ENCODE data around the gene ARMC2. TPM values are rescaled to one million over a fixed set of nuclear protein-coding genes. Genes with fewer than 3 reads are reported as not detected.
"Not testable (repeated sequence)": the region's sequence is repeated elsewhere in the genome, so short reads cannot be mapped to it uniquely, and the experiment has no call there.

ARMC2 gene
- total and polyA plus RNA-seq, 10 donors, result 1.4 to 12.2 (median 5.7) TPM

DNA sequence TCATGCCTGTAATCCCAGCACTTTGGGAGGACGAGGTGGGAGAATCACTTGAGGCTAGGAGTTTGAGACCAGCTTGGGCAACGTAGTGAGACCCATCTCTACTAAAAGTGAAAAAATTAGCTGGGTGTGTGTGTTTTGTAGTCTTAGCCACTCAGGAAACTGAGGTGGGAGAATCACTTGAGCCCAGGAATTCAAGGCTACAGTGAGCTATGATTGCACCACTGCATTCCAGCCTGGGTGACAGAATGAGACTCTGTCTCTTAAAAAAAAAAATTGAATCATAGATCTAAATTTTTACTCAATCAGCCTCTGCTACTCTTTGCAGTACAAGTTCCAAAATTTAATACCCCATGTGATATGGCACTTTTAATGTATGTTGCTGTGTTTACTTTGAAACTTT lies 121.6 kb downstream of the ARMC2 start:
- intact Hi-C loops (cut with DNase I; ENCODE audit: low total_unique reads), result no loop called here
- Histone ChIP-seq H3K4me1 (peaks cover 0 to 40% (median 21%) of the 10 kb centered on the region in 6 donors), H3K4me3 (no peak overlapping the region), H3K27ac (no peak overlapping the region), H3K36me3 (no peaks in the 10 kb centered on the region), H3K9me3 (no peaks in the 10 kb centered on the region), H3K27me3 (replicated peaks in 1 of 7) (no peaks in the 10 kb centered on the region)
- DNase-seq, result no peak
- 81 to 88% (median 84%) methylated on average over 2 of the region's 2 CpGs for WGBS, 5 donors
- TF ChIP-seq POLR2A (IDR thresholded peaks at IDR 0.05), result no peak
- TF ChIP-seq, protein P1, sequence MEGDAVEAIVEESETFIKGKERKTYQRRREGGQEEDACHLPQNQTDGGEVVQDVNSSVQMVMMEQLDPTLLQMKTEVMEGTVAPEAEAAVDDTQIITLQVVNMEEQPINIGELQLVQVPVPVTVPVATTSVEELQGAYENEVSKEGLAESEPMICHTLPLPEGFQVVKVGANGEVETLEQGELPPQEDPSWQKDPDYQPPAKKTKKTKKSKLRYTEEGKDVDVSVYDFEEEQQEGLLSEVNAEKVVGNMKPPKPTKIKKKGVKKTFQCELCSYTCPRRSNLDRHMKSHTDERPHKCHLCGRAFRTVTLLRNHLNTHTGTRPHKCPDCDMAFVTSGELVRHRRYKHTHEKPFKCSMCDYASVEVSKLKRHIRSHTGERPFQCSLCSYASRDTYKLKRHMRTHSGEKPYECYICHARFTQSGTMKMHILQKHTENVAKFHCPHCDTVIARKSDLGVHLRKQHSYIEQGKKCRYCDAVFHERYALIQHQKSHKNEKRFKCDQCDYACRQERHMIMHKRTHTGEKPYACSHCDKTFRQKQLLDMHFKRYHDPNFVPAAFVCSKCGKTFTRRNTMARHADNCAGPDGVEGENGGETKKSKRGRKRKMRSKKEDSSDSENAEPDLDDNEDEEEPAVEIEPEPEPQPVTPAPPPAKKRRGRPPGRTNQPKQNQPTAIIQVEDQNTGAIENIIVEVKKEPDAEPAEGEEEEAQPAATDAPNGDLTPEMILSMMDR (IDR thresholded peaks at IDR 0.05 in 8 of 11, conservative IDR thresholded peaks at IDR 0.05 in 3 of 11), result no peak

DNA sequence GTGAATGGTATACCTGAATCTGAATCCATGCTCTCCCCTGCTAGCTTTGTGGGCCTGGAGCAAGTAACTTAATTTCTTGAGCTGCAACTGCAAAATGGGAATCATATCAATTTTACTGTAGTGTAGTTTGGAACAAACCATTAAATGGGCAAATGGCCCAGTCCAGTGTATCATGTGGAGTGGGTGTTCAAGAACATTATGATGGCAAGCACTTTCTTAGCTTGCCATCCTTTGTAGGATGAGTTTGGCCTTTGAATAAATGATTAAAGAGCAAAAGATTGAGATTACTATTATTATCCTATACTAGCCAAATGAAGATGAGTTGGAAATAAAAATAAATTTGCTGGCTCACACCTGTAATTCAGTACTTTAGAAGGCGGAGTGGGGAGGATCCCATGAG lies 126.0 kb downstream of the ARMC2 start:
- Histone ChIP-seq H3K27me3 (replicated peaks in 1 of 7) (no peaks in the 10 kb centered on the region), H3K4me3 (no peak overlapping the region), H3K9me3 (peaks cover 0 to 35% (median 25%) of the 10 kb centered on the region in 8 donors), H3K36me3 (no peaks in the 10 kb centered on the region), H3K4me1 (peaks cover 0 to 8% (median 0%) of the 10 kb centered on the region in 6 donors), H3K27ac (no peak overlapping the region)
- 92 to 100% (median 96%) methylated on average over 1 of the region's 1 CpG for WGBS, 5 donors
- intact Hi-C loops (cut with DNase I; ENCODE audit: low total_unique reads), result no loop called here
- no peak for DNase-seq
- no peak for TF ChIP-seq POLR2AphosphoS5 (IDR thresholded peaks at IDR 0.05)
- TF ChIP-seq POLR2A (IDR thresholded peaks at IDR 0.05), result no peak
- TF ChIP-seq, protein P1 (IDR thresholded peaks at IDR 0.05 in 8 of 11, conservative IDR thresholded peaks at IDR 0.05 in 3 of 11), result no peak

DNA sequence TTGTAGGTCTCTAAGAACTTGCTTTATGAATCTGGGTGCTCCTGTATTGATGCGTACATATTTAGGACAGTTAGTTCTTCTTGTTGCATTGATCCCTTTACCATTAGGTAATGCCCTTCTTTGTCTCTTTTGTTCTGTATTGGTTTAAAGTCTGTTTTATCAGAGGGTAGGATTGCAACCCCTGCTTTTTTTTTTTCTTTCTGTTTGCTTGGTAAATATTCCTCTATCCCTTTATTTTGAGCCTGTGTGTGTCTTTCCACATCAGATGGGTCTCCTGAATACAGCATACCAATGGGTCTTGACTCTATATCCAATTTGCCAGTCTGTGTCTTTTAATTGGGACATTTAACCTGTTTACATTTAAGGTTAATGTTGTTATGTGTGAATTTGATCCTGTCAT lies 130.4 kb downstream of the ARMC2 start:
- H3K27ac ChIP-seq; H3K27me3 ChIP-seq (replicated peaks in 1 of 7); H3K36me3 ChIP-seq; H3K4me1 ChIP-seq; intact Hi-C loops (cut with DNase I; ENCODE audit: low total_unique reads); DNase-seq; H3K4me3 ChIP-seq: not testable (repeated sequence)
- peaks cover 0 to 55% (median 36%) of the 10 kb centered on the region in 8 donors for H3K9me3 ChIP-seq
- WGBS, 5 donors, result 91 to 100% (median 97%) methylated on average over 1 of the region's 1 CpG

DNA sequence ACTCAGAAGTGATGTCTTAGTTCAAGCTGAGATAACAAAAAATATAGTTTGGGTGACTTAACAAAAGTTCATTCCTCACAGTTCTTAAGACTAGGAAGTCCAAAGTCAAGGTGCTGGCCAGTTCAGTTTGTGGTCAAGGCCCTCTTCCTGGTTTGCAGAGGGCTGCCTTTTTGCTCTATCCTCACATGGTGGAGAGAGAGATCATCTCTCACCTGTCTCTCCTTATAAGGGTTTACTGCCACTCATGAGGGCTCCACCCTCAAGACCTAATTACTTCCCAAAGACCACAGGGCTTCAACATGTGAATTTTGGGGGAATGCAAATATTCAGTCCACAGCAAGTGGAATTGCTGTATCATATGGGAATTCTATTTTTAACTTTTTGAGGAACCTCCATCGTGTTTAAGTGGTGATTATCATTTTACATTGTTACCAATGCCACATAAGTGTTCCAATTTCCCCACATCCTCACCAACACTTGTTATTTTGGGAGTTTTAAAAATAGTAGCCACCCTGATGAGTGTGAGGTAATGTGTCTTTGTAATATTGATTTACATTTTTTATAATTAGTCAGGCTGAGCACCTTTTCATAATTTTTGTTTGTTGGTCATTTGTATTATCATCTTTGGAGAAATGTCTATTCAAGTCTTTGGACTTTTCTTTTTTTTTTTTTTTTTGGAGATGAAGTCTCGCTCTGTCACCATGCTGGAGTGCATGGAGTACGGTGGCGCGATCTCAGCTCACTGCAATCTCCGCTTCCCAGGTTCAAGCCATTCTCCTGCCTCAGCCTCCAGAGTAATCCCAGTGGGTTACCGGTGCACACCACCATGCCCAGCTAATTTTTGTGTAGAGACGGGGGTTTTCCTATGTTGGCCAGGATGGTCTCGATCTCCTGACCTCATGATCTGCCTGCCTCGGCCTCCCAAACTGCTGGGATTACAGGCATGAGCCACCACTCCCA lies 134.2 kb downstream of the ARMC2 start:
- Histone ChIP-seq H3K4me1 (no peaks in the 10 kb centered on the region), H3K9me3 (peaks cover 0 to 38% (median 22%) of the 10 kb centered on the region in 8 donors), H3K27me3 (replicated peaks in 1 of 7) (no peaks in the 10 kb centered on the region), H3K4me3 (no peak overlapping the region), H3K27ac (no peak overlapping the region), H3K36me3 (peaks cover 0 to 38% (median 9%) of the 10 kb centered on the region in 6 donors)
- intact Hi-C loops (cut with DNase I; ENCODE audit: low total_unique reads), result no loop called here
- TF ChIP-seq, protein P1 (IDR thresholded peaks at IDR 0.05 in 8 of 11, conservative IDR thresholded peaks at IDR 0.05 in 3 of 11), result no peak
- TF ChIP-seq POLR2A (IDR thresholded peaks at IDR 0.05) (no peak), POLR2AphosphoS5 (IDR thresholded peaks at IDR 0.05) (no peak)
- WGBS, 5 donors, result 84 to 91% (median 89%) methylated on average over 10 of the region's 10 CpGs
- DNase-seq, result no peak
